Prostate gland (tissue), 2 donors: Measurements from ENCODE around the gene CLASP1.

Source experiments
- CTCF ChIP-seq, 4 experiments: fragments of 200-600 bp in 2 of 4; fragments of 450-650 bp in 2 of 4; sonication (generic) in 2 of 4; IDR thresholded peaks; 1 replicate in 3 of 4; 2 replicates in 1 of 4; pipeline ENCODE4 v1.5.1; 2016 to 2019; ENCODE audit warnings: antibody characterized with exemption in 4 of 4, mild to moderate bottlenecking in 2 of 4, moderate library complexity in 2 of 4
- POLR2A ChIP-seq: fragments of 450-650 bp; IDR thresholded peaks from one replicate; pipeline ENCODE4 v1.6.1; 2016; ENCODE audit warnings: antibody characterized with exemption, mild to moderate bottlenecking
- POLR2AphosphoS5 ChIP-seq: sonication (generic); formaldehyde crosslinking; IDR thresholded peaks from one replicate; pipeline ENCODE4 v1.6.1; 2017; ENCODE audit warnings: antibody characterized with exemption

- TF ChIP-seq POLR2A (no peak), POLR2AphosphoS5 (no peak), CTCF (IDR thresholded peaks at IDR 0.05) (no peak)
Observed at GRCh38 chr2:121561617-121562268, 87.5 kb downstream of the CLASP1 start.
